Naive thymus-derived CD4-positive, alpha-beta T cell (primary cell): ENCODE results near the gene BLACAT1. TPM values are rescaled to one million over a fixed set of nuclear protein-coding genes. Genes with fewer than 3 reads are reported as not detected.

Experiments used
- ATAC-seq: fragments of 150-1000 bp; cut with Tn5 transposase; 2 replicates; pipeline ENCODE4 v1.10.0; 2021; ENCODE audit warnings: mild to moderate bottlenecking, moderate library complexity
- CTCF ChIA-PET: fragments of 350-600 bp; sonication (Branson Sonifier 250); formaldehyde crosslinking; loops from one replicate; lab custom pipeline; 2021; ENCODE audit warnings: antibody characterized with exemption; lab: Charles Lee
- POLR2A ChIA-PET: fragments of 350-600 bp; sonication (Branson Sonifier 250); formaldehyde crosslinking; loops from one replicate; lab custom pipeline; 2021; ENCODE audit warnings: antibody characterized with exemption, inconsistent platforms; lab: Charles Lee
- DNase-seq, 9 donors: peaks; one replicate each; pipeline versions ENCODE4 v3.0.0 to v3.0.0-alpha.2; 2020 to 2022; ENCODE audit warnings: mixed read lengths in 1 of 9
- H3K27ac ChIP-seq: one replicate; pipeline ENCODE4 v1.7.0; 2013; ENCODE audit warnings: mild to moderate bottlenecking, low read depth, low read length, moderate library complexity
- H3K27me3 ChIP-seq, 2 donors: one replicate each; pipeline ENCODE4 v1.7.0; 2013; ENCODE audit warnings: low read length in 2 of 2, mild to moderate bottlenecking in 2 of 2, moderate library complexity in 2 of 2; ENCODE audit not compliant: control insufficient read depth in 2 of 2, insufficient read depth in 2 of 2
- H3K36me3 ChIP-seq, 3 experiments: 1 replicate in 2 of 3; 2 replicates in 1 of 3; pipeline ENCODE4 v1.7.0; 2013; ENCODE audit warnings: low read length in 3 of 3, mild to moderate bottlenecking in 3 of 3, moderate library complexity in 1 of 3; ENCODE audit not compliant: insufficient read depth in 3 of 3, control insufficient read depth in 2 of 3
- H3K4me1 ChIP-seq, 2 donors: one replicate each; pipeline ENCODE4 v1.7.0; 2013; ENCODE audit warnings: low read length in 2 of 2, mild to moderate bottlenecking in 2 of 2, moderate library complexity in 1 of 2; ENCODE audit not compliant: control insufficient read depth in 2 of 2, insufficient read depth in 2 of 2
- H3K4me3 ChIP-seq: 2 replicates; pipeline ENCODE4 v1.7.0; 2013; ENCODE audit warnings: mild to moderate bottlenecking, low read length
- H3K9me3 ChIP-seq, 3 experiments: 1 replicate in 2 of 3; 2 replicates in 1 of 3; pipeline ENCODE4 v1.7.0; 2013; ENCODE audit warnings: low read length in 3 of 3; ENCODE audit not compliant: control insufficient read depth in 2 of 3
- H3K27ac Mint-ChIP-seq, 9 donors: one replicate each; pipeline ENCODE4 v1.8.0; 2020 to 2022; ENCODE audit warnings: mixed read lengths in 9 of 9, mild to moderate bottlenecking in 8 of 9, moderate library complexity in 5 of 9, inconsistent platforms in 2 of 9
- H3K27me3 Mint-ChIP-seq, 5 donors: one replicate each; pipeline ENCODE4 v1.8.0; 2021 to 2022; ENCODE audit warnings: mixed read lengths in 5 of 5, mild to moderate bottlenecking in 1 of 5
- H3K36me3 Mint-ChIP-seq, 5 donors: one replicate each; pipeline ENCODE4 v1.8.0; 2020 to 2022; ENCODE audit warnings: mixed read lengths in 5 of 5, mild to moderate bottlenecking in 3 of 5, inconsistent platforms in 1 of 5
- H3K4me1 Mint-ChIP-seq, 7 donors: one replicate each; pipeline ENCODE4 v1.8.0; 2020 to 2022; ENCODE audit warnings: mixed read lengths in 7 of 7, mild to moderate bottlenecking in 3 of 7, inconsistent platforms in 1 of 7
- H3K4me3 Mint-ChIP-seq, 10 donors: one replicate each; pipeline ENCODE4 v1.8.0; 2020 to 2022; ENCODE audit warnings: mild to moderate bottlenecking in 10 of 10, mixed read lengths in 10 of 10, moderate library complexity in 6 of 10, inconsistent platforms in 2 of 10
- H3K9me3 Mint-ChIP-seq, 11 donors: one replicate each; pipeline ENCODE4 v1.8.0; 2020 to 2022; ENCODE audit warnings: mixed read lengths in 11 of 11, mild to moderate bottlenecking in 4 of 11, inconsistent platforms in 1 of 11, moderate library complexity in 1 of 11
- intact Hi-C, 2 donors: fragments of 100-400 bp; cut with micrococcal nuclease; formaldehyde crosslinking; loops; one replicate each; pipeline ENCODE4 v1.15.1; 2023
- polyA plus RNA-seq, 2 donors: library from polyadenylated mRNA; unstranded; fragments of 300-500 nt; fragmentation: Illumina TruSeq; gene quantifications; one replicate each; pipeline ENCODE4 v1.2.3, GENCODE V29; 2021
- total RNA-seq, 6 experiments: library from RNA in 5 of 6; stranded (reverse) in 5 of 6; gene quantifications; 1 replicate in 5 of 6; 2 replicates in 1 of 6; pipeline ENCODE4 v1.2.3 and lab custom pipeline; 2021 to 2026

BLACAT1 gene
- total and polyA plus RNA-seq, 7 experiments from 2014 or later, result 0.12 to 0.44 (median 0.22) TPM; not detected in 2

DNA sequence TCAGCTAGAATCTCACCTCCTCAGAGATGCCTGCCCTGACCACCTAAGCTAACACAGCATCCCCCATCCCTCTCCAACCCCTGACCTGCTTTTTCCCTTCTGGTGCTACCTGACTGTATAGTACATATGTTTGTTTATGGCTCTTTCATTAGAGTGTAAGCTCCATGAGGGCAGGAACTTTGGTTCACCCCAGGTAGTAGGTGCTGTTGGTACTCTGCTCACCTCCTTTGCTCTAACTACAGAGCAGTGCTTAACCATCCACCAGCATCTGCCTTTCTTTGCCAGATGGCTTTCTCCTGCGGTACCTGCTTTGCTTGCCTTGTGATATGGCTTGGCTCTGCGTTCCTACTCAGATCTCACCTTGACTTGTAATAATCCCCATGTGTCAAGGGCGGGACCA is 18.7 kb upstream of the BLACAT1 start:
- CTCF ChIA-PET, result interaction anchor here (0.8 kb wide), 1 partner anchor 77 kb away, joined by 3 read pairs; no protein-coding TSS in a partner anchor
- Mint-ChIP-seq H3K4me1 (peaks cover 0 to 7% (median under 1%) of the 10 kb centered on the region in 7 donors), H3K27me3 (peaks cover 23 to 54% (median 45%) of the 10 kb centered on the region in 5 donors), H3K27ac (no peak overlapping the region), H3K4me3 (no peak overlapping the region), H3K36me3 (peaks cover 3 to 14% (median 7%) of the 10 kb centered on the region in 5 donors), H3K9me3 (peaks cover 10 to 22% (median 17%) of the 10 kb centered on the region in 11 donors)
- POLR2A ChIA-PET, result no interaction called here
- peaks cover 0 to 17% (median 0%) of the 10 kb centered on the region in 3 experiments for H3K9me3 ChIP-seq
- ATAC-seq, result no peak
- no peak overlapping the region for H3K27ac ChIP-seq
- DNase-seq, result no peak
- H3K4me3 ChIP-seq, result no peak overlapping the region
- H3K4me1 ChIP-seq, result peaks cover 0 to 14% of the 10 kb centered on the region in 2 donors
- intact Hi-C loops, result no loop called here
- H3K36me3 ChIP-seq, result no peaks in the 10 kb centered on the region
- H3K27me3 ChIP-seq, result no peaks in the 10 kb centered on the region

DNA sequence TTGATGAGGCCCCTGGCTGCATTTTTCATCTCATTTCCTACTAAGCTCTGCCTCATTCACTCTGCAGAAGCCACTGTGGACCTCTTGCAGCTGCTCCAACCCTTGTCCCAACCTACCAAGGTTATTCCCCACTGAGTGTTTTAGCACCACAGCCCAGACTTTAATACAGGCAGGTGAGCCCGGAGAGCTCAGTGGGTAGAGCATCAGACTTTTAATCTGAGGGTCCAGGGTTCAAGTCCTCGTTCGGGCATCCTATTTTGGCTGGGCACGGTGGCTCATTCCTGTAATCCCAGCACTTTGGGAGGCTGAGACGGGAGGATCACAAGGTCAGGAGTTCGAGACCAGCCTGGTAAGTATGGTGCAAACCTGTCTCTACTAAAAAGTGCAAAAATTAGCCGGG is 18.1 kb upstream of the BLACAT1 start:
- intact Hi-C loops, result no loop called here
- Mint-ChIP-seq H3K36me3 (peaks cover 3 to 14% (median 7%) of the 10 kb centered on the region in 5 donors), H3K27ac (no peak overlapping the region), H3K4me3 (no peak overlapping the region), H3K4me1 (peaks cover 0 to 5% (median 0%) of the 10 kb centered on the region in 7 donors), H3K27me3 (peaks cover 27 to 52% (median 45%) of the 10 kb centered on the region in 5 donors), H3K9me3 (peaks cover 10 to 22% (median 17%) of the 10 kb centered on the region in 11 donors)
- Histone ChIP-seq H3K27ac (no peak overlapping the region), H3K9me3 (peaks cover 0 to 17% (median 0%) of the 10 kb centered on the region in 3 experiments), H3K4me1 (peaks cover 0 to 10% of the 10 kb centered on the region in 2 donors), H3K36me3 (no peaks in the 10 kb centered on the region), H3K27me3 (no peaks in the 10 kb centered on the region), H3K4me3 (no peak overlapping the region)
- DNase-seq, result no peak
- POLR2A ChIA-PET, result no interaction called here
- CTCF ChIA-PET, result interaction anchor here (0.7 kb wide), 1 partner anchor 11 kb away, joined by 3 read pairs; no protein-coding TSS in a partner anchor
- no peak for ATAC-seq

DNA sequence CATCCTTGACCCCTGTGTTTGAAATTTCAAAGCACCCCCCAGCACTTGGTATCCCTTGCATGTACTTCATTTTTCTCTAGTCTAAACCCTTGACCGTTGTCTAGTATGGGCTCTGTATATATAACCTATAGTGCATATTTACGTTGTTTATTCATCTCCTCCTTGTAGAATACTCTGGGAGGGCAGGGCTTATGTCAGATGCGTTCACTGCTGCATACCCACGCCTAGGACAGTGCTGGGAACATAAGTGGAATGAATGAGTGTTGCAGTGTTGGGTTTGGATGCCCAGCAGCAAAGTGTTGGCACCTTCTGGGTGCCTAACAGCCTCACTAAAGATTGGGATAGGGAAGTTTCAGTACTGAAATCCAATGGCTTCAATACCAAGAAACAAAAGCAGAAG is 17.6 kb upstream of the BLACAT1 start:
- CTCF ChIA-PET, result interaction anchor here (0.7 kb wide), 1 partner anchor 12 kb away, joined by 3 read pairs; no protein-coding TSS in a partner anchor
- intact Hi-C loops, result no loop called here
- Mint-ChIP-seq H3K27ac (no peak overlapping the region), H3K9me3 (peaks cover 10 to 22% (median 17%) of the 10 kb centered on the region in 11 donors), H3K4me1 (peaks cover 0 to 5% (median 0%) of the 10 kb centered on the region in 7 donors), H3K36me3 (peaks cover 3 to 14% (median 7%) of the 10 kb centered on the region in 5 donors), H3K4me3 (no peak overlapping the region), H3K27me3 (peaks cover 30 to 53% (median 45%) of the 10 kb centered on the region in 5 donors)
- Histone ChIP-seq H3K9me3 (peaks cover 0 to 17% (median 0%) of the 10 kb centered on the region in 3 experiments), H3K36me3 (no peaks in the 10 kb centered on the region), H3K4me3 (no peak overlapping the region), H3K27me3 (no peaks in the 10 kb centered on the region), H3K27ac (no peak overlapping the region), H3K4me1 (peaks cover 0 to 5% of the 10 kb centered on the region in 2 donors)
- POLR2A ChIA-PET, result no interaction called here
- no peak for DNase-seq
- ATAC-seq, result no peak

DNA sequence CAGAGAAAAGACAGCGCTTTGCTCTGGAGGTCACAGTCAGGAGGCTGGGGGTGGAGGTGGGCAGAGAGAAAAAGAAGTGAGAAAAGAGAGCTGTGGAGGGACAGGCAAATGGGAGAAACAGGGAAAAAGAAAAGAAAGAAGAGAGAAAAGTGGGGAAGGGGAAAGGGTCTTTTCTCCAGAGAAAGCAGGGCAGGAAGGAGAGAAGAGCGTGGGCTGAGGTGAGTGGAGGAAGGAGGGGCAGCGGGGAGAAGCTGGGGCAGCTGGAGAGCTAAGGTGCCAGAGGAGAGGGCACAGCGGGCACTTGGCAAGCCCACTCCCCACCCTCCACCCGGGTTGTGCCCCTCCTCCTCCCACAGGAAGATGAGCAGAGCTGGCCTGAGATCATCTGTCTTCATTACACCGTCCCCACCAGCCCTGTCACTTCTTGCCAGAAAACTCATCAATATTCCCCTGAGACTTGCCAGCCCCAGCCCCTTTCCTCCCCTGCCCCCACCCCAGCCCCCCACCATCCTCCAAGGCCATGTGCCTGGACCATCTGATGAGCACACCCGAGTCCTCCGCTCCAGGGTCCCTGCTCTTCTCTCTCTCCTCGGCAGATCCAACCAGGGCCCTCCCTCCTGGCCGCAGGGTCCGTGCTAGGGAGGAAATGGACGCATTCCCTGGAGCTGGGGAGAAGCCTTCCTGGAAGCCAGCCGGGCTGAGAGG is 17.0 kb upstream of the BLACAT1 start:
- H3K27ac Mint-ChIP-seq, result no peak overlapping the region

DNA sequence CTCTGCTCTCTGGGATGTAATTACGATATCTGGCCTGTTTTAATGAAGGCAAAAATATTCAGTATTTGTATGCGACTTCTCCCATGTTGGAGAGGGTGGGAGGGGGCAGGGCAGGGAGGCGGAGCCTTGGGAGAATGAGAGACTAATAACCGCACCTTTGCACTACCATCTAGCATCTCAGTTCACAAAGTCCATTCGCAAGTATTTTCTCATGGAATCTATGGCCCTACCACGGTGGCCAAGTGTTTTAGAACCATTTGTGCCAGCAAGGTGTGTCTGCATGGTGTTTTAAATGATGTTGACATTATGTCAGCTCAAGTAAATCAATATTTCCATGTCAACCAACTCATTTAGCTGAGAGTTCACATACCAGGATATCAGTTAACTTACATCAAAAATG is 14.3 kb upstream of the BLACAT1 start:
- peaks cover 42 to 68% (median 57%) of the 10 kb centered on the region in 5 donors for H3K27me3 Mint-ChIP-seq
- peaks cover 0 to 10% (median 7%) of the 10 kb centered on the region in 5 donors for H3K36me3 Mint-ChIP-seq
- H3K27ac Mint-ChIP-seq, result no peak overlapping the region
- Histone ChIP-seq H3K4me3 (no peak overlapping the region), H3K27ac (no peak overlapping the region), H3K27me3 (no peaks in the 10 kb centered on the region), H3K36me3 (no peaks in the 10 kb centered on the region), H3K4me1 (no peaks in the 10 kb centered on the region), H3K9me3 (peaks cover 0 to 8% (median 0%) of the 10 kb centered on the region in 3 experiments)
- ChIA-PET CTCF (interaction anchor here (1.4 kb wide), 1 partner anchor 189 kb away, joined by 3 read pairs; no protein-coding TSS in a partner anchor), POLR2A (no interaction called here)
- ATAC-seq (no peak), DNase-seq (no peak)
- intact Hi-C loops, result no loop called here
- peaks cover 0 to 5% (median 0%) of the 10 kb centered on the region in 7 donors for H3K4me1 Mint-ChIP-seq
- peaks cover 7 to 12% (median 7%) of the 10 kb centered on the region in 11 donors for H3K9me3 Mint-ChIP-seq
- no peak overlapping the region for H3K4me3 Mint-ChIP-seq

More for the DNA sequence above, 17.0 kb upstream of the BLACAT1 start:
- peaks cover 10 to 22% (median 17%) of the 10 kb centered on the region in 11 donors for H3K9me3 Mint-ChIP-seq
- CTCF ChIA-PET, result no interaction called here
- peaks cover 0 to 5% (median 0%) of the 10 kb centered on the region in 7 donors for H3K4me1 Mint-ChIP-seq
- no peak overlapping the region for H3K4me3 ChIP-seq
- H3K9me3 ChIP-seq, result peaks cover 0 to 17% (median 0%) of the 10 kb centered on the region in 3 experiments
- no peaks in the 10 kb centered on the region for H3K27me3 ChIP-seq
- intact Hi-C loops, result no loop called here
- H3K4me1 ChIP-seq, result peaks cover 0 to 2% of the 10 kb centered on the region in 2 donors
- H3K36me3 Mint-ChIP-seq, result peaks cover 3 to 14% (median 7%) of the 10 kb centered on the region in 5 donors
- no peak overlapping the region for H3K4me3 Mint-ChIP-seq
- no peak for ATAC-seq
- POLR2A ChIA-PET, result no interaction called here
- no peak for DNase-seq
- H3K27ac ChIP-seq, result no peak overlapping the region
- peaks cover 35 to 57% (median 45%) of the 10 kb centered on the region in 5 donors for H3K27me3 Mint-ChIP-seq
- H3K36me3 ChIP-seq, result no peaks in the 10 kb centered on the region

DNA sequence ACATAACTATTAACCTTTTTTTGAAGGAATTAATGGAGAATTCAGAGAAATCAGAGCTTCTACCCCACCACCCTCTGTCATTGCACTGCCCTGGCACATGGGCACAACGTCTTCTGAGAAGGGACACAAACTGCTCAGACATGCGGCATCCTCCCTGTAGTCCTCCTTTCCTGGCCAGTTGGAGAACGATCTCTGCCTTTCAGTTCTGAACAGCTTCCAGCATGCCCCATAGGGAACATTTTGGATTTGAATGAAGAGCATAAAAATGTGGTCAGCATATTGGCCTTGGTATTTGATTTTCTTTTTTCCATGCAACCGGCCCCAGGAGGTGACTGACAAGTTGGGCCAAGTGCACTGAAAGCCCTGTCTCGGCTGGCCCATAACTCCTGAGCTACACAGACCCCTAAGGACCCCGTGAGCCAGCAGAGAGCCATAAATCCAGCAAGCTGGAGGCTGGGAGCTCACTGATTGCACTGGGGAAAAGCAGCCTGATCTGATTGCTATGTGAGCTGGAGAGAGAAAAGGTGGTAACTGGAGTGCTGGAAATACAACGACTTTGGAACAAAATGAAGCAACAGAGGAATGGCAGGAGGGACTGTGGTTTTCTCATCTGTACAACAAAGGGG is 10.9 kb upstream of the BLACAT1 start:
- intact Hi-C loops, result no loop called here
- no peak overlapping the region for H3K27ac Mint-ChIP-seq
- H3K4me1 ChIP-seq, result no peaks in the 10 kb centered on the region

More for the DNA sequence above, 10.9 kb upstream of the BLACAT1 start:
- ChIA-PET CTCF (interaction anchor here (0.7 kb wide), 2 partner anchors 19 to 22 kb away, joined by 3 to 4 read pairs; no protein-coding TSS in a partner anchor), POLR2A (no interaction called here)
- peaks cover 14 to 39% (median 31%) of the 10 kb centered on the region in 5 donors for H3K27me3 Mint-ChIP-seq
- H3K4me3 ChIP-seq, result no peak overlapping the region
- H3K4me1 Mint-ChIP-seq, result no peaks in the 10 kb centered on the region
- H3K36me3 ChIP-seq, result no peaks in the 10 kb centered on the region
- no peaks in the 10 kb centered on the region for H3K27me3 ChIP-seq
- no peak for DNase-seq
- ATAC-seq, result no peak
- H3K27ac ChIP-seq, result no peak overlapping the region
- no peak overlapping the region for H3K4me3 Mint-ChIP-seq
- H3K36me3 Mint-ChIP-seq, result no peaks in the 10 kb centered on the region
- H3K9me3 ChIP-seq, result no peaks in the 10 kb centered on the region
- peaks cover 0 to 3% (median 0%) of the 10 kb centered on the region in 11 donors for H3K9me3 Mint-ChIP-seq
